ENCODE measurements around the gene KCTD17. TPM values are rescaled to one million over a fixed set of nuclear protein-coding genes. Genes with fewer than 3 reads are reported as not detected.

The KCTD17 gene, protein sequence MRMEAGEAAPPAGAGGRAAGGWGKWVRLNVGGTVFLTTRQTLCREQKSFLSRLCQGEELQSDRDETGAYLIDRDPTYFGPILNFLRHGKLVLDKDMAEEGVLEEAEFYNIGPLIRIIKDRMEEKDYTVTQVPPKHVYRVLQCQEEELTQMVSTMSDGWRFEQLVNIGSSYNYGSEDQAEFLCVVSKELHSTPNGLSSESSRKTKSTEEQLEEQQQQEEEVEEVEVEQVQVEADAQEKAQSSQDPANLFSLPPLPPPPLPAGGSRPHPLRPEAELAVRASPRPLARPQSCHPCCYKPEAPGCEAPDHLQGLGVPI
- 47.0 and 58.8 TPM in 2 replicates for total RNA-seq

DNA sequence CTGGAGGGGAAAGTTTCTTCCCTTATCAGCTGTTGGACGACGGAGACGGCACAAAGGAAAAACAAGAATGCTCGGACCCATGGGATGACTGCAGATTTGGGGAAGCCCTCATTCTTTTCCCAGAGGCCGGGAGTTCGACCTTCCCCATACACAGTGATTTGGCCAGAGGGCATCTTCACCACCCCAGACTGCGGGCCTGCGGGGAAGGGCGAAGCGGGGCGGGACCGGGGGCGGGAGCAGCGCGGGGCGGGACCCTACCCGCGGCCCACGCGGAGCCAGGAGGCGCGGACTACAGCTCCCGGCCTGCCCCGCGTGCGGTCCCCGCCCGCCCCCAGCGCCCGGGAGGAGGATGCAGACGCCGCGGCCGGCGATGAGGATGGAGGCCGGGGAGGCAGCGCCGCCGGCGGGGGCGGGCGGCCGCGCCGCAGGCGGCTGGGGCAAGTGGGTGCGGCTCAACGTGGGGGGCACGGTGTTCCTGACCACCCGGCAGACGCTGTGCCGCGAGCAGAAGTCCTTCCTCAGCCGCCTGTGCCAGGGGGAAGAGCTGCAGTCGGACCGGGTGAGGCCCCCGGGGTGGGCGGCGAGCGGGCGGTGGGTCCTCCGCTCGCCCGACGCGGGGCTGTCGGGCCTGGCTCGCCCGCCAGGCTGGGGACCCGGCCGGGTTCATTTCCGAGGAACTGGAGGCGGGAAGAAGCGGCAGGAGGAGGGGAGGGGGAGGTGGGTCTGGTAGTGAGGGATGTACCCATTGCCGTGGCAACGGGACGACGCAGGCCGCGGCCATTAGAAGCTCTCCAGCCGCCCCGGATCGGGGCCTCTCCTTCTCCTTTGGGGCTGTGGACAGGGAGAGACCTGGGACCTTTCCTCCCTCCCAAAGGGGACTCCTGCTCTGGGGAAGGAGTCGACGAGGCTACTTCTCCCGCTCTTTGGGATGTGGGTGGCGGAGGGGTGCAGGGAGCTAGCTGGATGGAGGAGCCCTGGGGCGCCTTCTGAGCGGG is at the start of gene KCTD17:
Gene KCTD17 (plus strand): TSS at position 352 of the 995 bp plus-strand sequence. CDS start 19 bp downstream, at position 371.

DNA sequence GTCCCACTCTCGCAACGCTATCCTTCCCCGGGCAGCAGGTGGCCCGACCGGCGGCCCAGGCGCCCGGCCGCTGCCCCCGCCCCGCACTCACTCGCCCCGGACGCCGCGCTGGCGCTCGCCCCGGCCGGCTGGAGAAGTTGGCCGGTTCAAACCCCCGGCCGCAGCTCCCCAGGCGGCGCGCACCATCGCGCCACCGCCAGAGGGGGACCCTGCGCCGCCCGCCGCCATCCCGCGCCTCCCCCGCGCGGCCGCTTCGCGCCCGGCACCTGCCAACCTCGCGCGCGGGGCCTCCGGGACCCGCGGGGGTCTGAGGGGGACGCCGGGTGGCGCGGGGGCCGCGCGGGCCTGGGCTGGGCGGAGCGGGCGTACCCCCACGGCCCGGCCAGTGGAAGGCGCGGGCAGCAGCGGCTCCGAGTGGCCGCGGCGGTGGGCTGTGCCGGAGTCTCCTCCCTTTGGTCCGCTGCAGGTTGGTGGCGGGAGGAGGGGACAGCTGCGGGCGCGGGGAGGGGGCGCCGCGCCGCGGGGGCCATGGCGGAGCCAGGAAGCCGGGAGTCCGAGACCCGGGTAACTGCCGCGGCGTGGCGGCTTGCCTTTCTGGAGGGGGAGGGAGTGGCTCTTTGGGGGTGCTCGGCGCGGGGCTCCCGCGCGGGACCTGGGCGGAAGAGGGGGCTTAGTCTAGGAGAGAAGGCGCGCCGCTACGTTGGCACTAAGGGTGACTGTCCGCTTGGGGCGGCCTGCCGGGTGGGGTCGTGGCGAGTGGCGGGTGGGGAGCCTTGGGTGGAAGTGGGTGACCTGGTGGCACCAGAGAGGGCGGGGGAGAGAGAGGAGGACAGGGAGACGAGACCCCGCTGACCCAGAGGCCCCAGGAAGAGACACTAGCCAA is 32.0 kb upstream of the KCTD17 start, which contains the start of the genes MPST and TST:
Gene MPST (plus strand): TSS at position 434 of the 883 bp plus-strand sequence. CDS start 95 bp downstream, at position 529.
Gene TST (minus strand): TSS at position 139 of the 883 bp plus-strand sequence. CDS start 715 bp downstream, outside the sequence.

DNA sequence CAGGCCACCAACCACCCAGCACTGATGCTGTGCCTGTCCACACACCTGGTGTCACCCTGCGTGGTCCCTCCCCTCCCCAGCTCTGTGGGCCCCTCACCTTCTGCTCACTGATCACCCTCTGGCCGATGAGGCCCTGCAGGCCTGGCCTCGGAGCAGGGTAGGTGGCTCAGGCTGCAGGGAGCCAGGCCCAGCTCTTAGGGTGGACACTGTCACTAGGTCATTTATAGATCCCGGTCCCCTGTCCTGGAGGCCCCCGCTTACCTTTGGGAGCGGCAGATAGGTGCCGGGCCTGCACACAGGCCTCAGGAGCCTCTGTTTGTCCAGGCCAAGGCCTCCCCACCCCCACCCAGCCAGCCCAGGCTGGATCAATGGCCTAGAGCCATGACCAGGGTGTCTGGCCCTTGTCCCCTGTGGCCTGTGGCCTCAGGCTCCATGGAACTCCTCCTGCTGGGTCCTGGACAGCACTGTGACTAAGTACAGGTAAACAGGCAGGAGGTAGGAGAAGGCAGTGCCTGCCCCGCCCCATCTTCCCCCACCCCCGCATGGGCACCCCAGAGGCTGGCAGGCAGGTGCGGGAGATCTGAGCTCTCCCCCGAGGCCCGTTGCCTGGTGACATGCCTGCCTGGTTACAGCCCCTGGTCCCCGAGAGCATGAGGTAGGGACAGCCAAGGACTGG is 57.8 kb downstream of the KCTD17 start, which contains the start of gene TMPRSS6:
Gene TMPRSS6 (minus strand): TSS at position 472 of the 676 bp plus-strand sequence. CDS start 6,296 bp downstream, outside the sequence.

Other genes starting within 250 kb of the KCTD17 start
- gene PVALB, start 234.7 kb upstream of the KCTD17 start, total RNA-seq = not detected in 2 replicates
- gene NCF4, start 190.7 kb upstream of the KCTD17 start, total RNA-seq = not detected in 2 replicates
- gene CSF2RB, start 138.1 kb upstream of the KCTD17 start, total RNA-seq = not detected in 2 replicates
- 55.8 and 84.5 TPM in 2 replicates for gene TST, start 32.3 kb upstream of the KCTD17 start, total RNA-seq
- 111 and 124 TPM in 2 replicates for gene MPST, start 32.0 kb upstream of the KCTD17 start, total RNA-seq
- not detected in 2 replicates for gene TMPRSS6, start 58.0 kb downstream of the KCTD17 start, total RNA-seq
- 0.35 and 6.9 TPM in 2 replicates for gene IL2RB, start 98.2 kb downstream of the KCTD17 start, total RNA-seq
- gene C1QTNF6, start 136.5 kb downstream of the KCTD17 start, total RNA-seq = 6.9 and 8.9 TPM in 2 replicates
- 0.29 TPM in 1 of 2 replicates, not detected in the other for gene SSTR3, start 160.7 kb downstream of the KCTD17 start, total RNA-seq
- 244 and 247 TPM in 2 replicates for gene RAC2, start 192.5 kb downstream of the KCTD17 start, total RNA-seq
- gene CYTH4, start 230.8 kb downstream of the KCTD17 start, total RNA-seq = 0.53 and 1.2 TPM in 2 replicates